Measurements from ENCODE around the gene NKX1-1.

NKX1-1 gene

GRCh38 chr4:1385373-1386340, 20.6 kb downstream of the NKX1-1 start:
- DNase-seq (ENCODE audit: low read depth in 2 of 2): no peak

DNA sequence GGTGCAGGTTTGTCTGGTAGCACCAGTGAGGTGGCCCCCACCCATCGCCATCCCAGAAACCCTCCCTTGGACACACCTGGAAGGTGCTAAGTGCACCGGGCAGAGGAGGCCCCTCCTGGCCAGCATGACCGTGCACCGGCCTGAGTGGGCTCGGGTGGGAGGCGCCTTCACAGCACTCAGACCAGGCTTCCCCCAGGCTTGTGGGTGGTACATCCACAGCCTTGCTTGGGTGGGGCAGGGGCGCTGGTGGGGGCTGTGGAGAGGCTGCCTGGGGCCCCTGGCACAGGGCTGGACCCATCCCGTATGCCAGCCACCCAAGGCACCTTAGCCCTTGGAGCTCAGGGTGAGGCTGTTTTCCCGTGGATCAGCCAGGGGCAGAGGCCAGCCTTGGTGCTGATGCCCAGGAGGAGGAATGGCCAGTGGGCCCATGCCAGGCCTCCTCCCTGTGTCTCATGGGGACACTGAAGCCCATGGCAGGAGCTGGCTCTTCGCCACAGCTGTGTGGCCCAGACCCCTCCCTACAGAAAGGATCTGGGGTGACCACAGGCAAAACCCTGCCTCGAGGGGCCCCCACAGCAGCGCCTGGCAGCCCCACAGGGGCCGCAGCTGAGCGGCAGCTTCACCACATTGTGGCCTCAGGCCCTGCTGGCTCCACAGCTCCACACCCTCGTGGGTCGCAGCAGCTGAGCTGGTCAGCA, 21.4 kb downstream of the NKX1-1 start:
- no peak for DNase-seq (ENCODE audit: low read depth in 2 of 2)

- DNase-seq (ENCODE audit: low read depth in 2 of 2): no peak
These were observed 22.3 kb downstream of the NKX1-1 start for GRCh38 chr4:1383728-1384591.

- DNase-seq (ENCODE audit: low read depth in 2 of 2): no peak
These were observed 23.2 kb downstream of the NKX1-1 start for GRCh38 chr4:1382776-1383727.

DNA sequence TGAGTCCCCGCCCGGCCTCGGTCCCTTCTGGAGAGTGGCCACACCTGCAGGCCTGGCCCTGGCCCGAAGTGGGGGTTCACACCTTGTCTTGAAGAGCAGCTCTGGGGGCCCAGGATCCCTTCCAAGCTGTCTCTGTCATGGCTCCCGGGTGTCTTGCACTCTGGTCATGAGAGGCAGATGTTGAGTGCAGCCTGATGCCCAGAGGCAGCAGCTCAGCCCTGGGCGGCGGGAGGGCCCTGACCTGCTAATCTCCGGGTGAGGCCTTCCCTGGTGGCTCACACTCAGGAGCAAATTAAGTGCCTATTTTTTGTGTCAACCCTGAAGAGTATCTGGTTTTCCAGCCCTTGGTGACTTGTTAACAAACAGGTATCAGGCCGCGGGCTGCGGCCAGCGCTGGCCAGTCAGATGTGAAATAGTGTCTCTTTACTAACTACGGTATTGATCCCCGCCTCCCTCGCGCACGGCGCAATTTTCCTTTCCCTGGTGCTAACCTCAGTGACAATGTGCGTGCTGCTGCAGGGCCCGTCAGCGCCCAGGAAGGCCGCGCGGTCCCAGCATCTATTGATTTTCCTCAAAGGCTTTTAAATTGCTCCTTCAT, 24.2 kb downstream of the NKX1-1 start:
- no peak for DNase-seq (ENCODE audit: low read depth in 2 of 2)

DNA sequence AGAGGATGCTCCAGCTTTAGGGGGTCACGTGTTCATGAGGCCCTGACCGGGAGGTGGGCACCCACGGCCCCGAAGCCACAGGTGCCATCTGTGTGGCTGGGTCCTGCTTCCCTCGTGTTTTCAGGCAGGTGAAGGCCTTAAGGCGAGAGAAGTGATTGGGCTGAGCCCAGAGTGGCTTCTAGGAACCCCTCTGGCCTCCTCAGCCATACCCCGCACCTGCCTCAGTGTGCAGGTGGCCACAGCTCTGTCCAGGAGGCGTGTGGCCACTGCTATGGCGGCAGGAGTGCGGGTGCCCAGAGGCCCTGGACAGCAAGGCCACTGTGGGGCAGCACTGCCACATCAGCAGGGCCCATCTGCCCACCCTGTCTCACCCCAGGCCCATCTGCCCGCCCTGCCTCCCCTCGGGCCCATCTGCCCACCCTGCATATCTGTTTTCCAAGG, 25.0 kb downstream of the NKX1-1 start:
- DNase-seq (ENCODE audit: low read depth in 2 of 2): no peak

DNA sequence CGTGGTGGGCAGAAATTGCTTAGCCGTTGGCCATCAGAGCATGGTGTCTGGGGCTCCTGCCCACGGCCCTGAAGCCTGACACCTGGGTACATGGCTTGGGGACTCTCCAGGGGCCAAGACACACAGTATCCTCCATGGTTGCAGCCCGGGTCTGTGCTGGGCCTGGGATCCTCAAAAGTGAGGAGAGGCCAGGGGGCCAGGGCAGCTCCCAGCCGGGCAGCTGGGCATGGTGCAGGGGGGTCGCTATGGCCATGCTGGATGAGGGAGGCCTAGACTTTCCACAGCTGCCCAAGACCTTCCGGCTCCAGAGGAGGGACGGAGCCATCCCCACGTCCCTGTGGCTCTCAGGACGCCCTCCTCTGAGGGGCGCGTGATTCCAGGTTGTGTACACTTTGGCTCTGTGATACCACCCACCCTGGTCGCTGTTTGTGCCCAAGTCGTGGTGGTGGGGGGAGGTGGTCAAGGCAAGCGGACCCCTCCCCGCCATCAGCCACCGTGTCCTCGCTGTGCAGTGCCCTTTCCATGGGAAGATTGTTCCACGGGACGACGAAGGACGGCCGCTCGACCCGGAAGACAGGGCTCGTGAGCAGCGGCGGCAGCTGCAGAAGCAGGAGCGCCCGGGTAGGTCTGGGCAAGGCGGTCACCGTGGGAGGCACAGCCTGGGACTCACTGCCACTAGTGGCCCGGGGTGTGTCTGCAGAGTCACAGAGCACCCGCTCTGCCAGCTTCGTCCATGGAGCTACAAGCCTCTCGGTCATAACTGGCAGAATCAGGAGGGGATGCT, 25.7 kb downstream of the NKX1-1 start:
- DNase-seq (ENCODE audit: low read depth in 2 of 2): no peak

DNA sequence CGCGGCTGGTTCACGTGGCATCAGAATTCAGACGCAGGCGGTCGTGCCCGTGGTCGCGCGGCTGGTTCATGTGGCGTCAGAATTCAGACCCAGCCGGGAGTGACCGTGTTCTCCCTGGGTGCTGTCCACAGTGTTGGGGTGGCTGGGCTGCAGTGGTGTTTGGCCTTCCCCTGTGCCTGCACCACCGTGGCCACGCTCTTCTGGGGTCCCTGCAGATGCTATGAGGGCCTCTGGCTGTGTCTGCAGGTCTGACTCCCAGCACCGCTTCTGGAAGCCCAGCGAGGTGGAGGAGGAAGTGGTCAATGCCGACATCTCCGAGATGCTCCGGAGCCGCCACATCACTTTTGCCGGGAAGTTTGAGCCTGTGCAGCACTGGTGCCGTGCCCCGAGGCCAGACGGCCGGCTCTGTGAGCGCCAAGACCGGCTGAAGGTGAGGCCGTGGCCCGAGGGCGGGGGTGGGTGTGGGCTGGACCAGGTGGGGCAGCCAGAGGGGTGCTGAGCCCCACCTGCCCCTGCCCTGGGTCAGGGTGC, 26.4 kb downstream of the NKX1-1 start:
- no peak for DNase-seq (ENCODE audit: low read depth in 2 of 2)

DNA sequence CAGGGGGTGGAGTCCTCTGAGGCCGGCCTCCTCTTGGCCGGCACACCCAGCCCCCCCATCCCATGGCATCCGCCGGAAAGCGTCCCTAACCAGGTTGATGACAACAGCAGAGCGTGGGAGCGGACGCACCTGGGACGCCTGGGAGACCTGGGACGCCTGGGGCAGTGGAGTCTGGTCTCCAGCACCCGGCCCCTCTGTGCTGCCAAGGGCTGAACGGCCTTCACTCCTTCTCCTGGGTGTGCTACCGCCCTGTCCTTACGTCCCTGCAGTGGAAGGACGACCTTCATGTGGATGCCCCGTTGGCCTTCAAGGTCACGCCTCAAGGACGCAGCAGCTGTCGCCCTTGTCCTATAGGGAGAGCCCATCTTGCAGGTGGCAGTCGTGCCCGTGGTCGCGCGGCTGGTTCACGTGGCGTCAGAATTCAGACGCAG, 26.9 kb downstream of the NKX1-1 start:
- no peak for DNase-seq (ENCODE audit: low read depth in 2 of 2)

DNA sequence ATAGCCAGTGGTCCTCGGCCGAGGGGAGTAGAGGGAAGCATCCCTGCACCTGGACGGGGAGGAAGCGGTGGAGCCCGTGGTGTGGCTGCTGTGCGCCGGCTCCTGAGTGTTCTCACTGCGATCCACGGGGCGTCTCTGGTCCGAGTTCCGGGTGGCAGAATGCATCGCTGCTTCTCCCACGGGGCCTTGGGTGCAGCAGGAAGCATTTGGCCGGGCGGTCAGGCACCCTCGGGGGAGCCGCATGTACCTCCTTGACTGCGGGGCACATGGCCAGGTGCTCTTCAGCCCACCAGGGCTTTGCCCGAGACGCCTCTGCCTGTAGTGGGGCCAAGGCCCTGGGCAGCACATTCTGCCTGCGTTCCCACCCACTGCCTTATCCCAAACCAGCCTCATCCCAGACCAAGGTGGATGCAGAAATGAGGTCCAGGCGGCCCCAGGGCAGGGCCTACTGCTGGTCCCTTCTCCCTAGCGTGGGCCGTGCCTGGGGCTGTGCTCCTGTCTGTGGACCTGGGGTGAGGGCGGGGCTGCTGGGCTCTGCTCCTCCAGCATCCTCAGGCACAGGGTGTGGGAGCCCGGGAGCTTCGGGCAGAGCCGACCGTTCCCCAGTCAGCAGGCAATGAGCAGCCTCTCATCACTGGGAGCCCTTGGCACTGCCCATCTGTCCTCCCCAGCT, 27.5 kb downstream of the NKX1-1 start:
- no peak for DNase-seq (ENCODE audit: low read depth in 2 of 2)

DNA sequence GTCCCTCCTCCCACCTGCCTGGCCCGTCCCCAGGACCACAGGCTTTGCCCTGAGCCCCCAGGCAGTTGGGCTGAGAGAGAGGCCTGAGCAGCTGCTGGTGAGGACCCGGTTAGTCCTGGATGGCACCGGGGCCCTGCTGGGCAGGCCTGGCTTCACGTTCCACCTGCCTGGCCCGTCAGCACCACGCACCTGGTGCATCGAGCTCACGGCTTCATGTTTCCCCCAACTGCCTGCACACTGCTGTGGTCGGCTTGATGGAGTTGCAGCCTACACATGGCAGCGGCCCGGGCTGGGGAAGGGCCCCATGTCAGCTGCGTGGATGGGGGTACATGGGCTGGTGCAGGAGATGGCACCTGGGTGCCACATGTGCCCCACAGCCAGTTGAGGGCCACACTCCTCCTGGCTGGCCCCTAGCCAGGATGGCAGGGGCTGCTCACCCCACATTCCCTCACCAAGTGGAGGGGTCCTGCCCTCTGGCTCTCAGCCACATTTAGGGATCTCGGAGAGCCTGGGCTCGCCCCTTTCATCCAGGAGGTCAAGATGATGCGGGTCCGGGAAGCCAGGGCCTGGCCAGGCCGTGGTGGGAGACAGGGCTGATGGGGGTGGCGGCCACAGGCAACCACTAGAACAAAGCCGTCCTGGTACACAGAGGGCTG, 28.5 kb downstream of the NKX1-1 start:
- DNase-seq (ENCODE audit: low read depth in 2 of 2): no peak

DNA sequence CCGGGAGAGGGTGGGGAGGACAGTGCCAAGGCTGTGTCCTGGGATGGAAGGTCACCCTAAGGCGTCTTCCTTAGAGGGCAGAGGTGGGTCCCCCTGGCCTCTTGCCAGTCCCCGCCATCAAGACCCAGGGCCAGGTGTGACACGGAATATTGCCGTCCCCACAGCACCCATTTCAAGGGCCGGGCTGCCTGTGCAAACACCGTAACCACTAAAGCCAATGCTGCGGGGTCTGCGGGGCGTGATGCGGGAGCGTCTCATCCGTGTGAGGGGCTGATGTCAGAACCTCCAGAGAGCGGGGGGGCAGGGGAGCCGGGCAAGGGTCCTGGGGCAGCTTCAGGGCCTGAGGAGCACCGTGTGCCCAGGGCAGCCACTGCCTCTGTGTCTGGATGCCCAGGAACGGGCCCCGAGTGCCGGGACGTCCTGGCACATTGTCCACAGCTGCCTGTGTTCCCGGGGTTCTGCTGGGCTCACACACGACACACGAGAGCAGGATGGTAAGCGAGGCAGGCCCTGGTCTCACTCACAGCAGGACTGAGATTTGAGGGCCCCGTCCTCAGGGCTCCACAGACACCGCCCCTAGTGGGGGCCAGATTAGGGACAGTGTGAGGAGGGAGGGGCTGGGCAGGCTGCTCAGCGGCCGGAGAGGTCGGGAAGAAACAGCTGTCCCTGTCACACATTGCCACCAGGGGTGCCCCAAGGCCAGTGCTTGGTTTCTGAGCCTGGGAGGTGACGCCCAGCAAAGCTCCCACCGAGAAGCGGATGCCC, 29.2 kb downstream of the NKX1-1 start:
- DNase-seq (ENCODE audit: low read depth in 2 of 2): no peak

GRCh38 chr4:1376391-1376840, 29.8 kb downstream of the NKX1-1 start:
- no peak for DNase-seq (ENCODE audit: low read depth in 2 of 2)

DNA sequence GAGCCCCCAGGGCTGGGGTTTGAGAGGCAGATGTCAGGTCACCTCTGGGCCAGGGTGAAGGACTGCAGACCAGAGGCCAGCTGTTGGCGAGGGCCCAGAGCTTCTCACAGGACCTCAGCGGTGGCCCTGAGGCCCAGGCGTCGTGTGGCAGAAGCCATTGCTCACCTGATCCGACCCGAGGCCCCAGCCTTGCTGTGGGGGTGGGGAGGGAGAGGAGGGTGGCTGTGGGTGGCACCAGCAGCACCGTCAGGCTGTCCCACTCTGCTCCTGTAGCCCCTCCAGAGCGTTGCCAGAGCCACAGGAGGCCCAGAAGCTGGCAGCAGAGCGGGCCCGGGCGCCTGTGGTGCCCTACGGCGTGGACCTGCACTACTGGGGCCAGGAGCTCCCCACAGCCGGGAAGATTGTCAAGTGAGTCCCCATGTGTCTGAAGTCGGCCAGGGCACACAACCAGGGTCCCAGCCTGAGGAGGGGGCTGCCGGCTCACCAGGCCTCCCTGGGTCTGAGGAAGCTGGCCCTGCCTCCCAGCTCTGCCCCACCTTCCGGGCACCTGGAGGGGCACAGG, 30.4 kb downstream of the NKX1-1 start:
- no peak for DNase-seq (ENCODE audit: low read depth in 2 of 2)

GRCh38 chr4:1375051-1375721, 31.1 kb downstream of the NKX1-1 start:
- DNase-seq (ENCODE audit: low read depth in 2 of 2): no peak

GRCh38 chr4:1374706-1375045, 31.6 kb downstream of the NKX1-1 start:
- DNase-seq (ENCODE audit: low read depth in 2 of 2): no peak

Measured in stimulated activated CD8-positive, alpha-beta memory T cell treated with anti-CD3 and anti-CD28 coated beads, Interleukin-2, amount 100 ng/mL, for 1 hour (primary cell).